ENCODE measurements around the gene SPOCD1.

GRCh38 chr1:31798433-31799195 is 17.2 kb downstream of the SPOCD1 start:
- TF ChIP-seq POLR2A (IDR thresholded peaks at IDR 0.05; ENCODE audit: extremely low read depth, insufficient read length) (no peak), CTCF (IDR thresholded peaks at IDR 0.05; ENCODE audit: low read depth, low read length) (no peak), MAX (IDR thresholded peaks at IDR 0.05; ENCODE audit: low read depth, low read length) (no peak)
